HUES64 (cell line): ENCODE measurements around the gene STARD13. TPM values are rescaled to one million over a fixed set of nuclear protein-coding genes. Genes with fewer than 3 reads are reported as not detected.

ENCODE experiments used
- H3K27ac ChIP-seq: 2 replicates; pipeline ENCODE4 v1.7.0; 2013; ENCODE audit warnings: low read depth, low read length, inconsistent platforms
- H3K27me3 ChIP-seq: 2 replicates; pipeline ENCODE4 v1.6.1; 2013; ENCODE audit warnings: mild to moderate bottlenecking, low read length; ENCODE audit not compliant: insufficient read depth
- H3K36me3 ChIP-seq: 2 replicates; pipeline ENCODE4 v1.6.1; 2013; ENCODE audit warnings: mild to moderate bottlenecking, low read length; ENCODE audit not compliant: insufficient read depth
- H3K4me1 ChIP-seq: 2 replicates; pipeline ENCODE4 v1.6.1; 2013; ENCODE audit warnings: mild to moderate bottlenecking, low read length, moderate library complexity; ENCODE audit not compliant: insufficient read depth
- H3K4me3 ChIP-seq: 2 replicates; pipeline ENCODE4 v1.5.1; 2013; ENCODE audit warnings: mild to moderate bottlenecking, low read length, moderate library complexity
- H3K9ac ChIP-seq: 2 replicates; pipeline ENCODE4 v1.6.1; 2013; ENCODE audit warnings: mild to moderate bottlenecking, low read depth, low read length
- H3K9me3 ChIP-seq: 2 replicates; pipeline ENCODE4 v1.6.1; 2013; ENCODE audit warnings: low read depth, low read length; ENCODE audit not compliant: insufficient read depth
- WGBS: fragments of 150-250, 120-280 bp; methylation state at CpG from one replicate; pipeline ENCODE4 v1.1.7; 2013; ENCODE audit warnings: missing lambda C conversion rate; 5-methylcytosine and 5-hydroxymethylcytosine counted together
- polyA plus RNA-seq, 2 experiments: library from polyadenylated mRNA; stranded (reverse); fragments of 50-300 nt; gene quantifications; one replicate each; pipeline ENCODE4 v1.2.3, GENCODE V29; 2013

The STARD13 gene, protein sequence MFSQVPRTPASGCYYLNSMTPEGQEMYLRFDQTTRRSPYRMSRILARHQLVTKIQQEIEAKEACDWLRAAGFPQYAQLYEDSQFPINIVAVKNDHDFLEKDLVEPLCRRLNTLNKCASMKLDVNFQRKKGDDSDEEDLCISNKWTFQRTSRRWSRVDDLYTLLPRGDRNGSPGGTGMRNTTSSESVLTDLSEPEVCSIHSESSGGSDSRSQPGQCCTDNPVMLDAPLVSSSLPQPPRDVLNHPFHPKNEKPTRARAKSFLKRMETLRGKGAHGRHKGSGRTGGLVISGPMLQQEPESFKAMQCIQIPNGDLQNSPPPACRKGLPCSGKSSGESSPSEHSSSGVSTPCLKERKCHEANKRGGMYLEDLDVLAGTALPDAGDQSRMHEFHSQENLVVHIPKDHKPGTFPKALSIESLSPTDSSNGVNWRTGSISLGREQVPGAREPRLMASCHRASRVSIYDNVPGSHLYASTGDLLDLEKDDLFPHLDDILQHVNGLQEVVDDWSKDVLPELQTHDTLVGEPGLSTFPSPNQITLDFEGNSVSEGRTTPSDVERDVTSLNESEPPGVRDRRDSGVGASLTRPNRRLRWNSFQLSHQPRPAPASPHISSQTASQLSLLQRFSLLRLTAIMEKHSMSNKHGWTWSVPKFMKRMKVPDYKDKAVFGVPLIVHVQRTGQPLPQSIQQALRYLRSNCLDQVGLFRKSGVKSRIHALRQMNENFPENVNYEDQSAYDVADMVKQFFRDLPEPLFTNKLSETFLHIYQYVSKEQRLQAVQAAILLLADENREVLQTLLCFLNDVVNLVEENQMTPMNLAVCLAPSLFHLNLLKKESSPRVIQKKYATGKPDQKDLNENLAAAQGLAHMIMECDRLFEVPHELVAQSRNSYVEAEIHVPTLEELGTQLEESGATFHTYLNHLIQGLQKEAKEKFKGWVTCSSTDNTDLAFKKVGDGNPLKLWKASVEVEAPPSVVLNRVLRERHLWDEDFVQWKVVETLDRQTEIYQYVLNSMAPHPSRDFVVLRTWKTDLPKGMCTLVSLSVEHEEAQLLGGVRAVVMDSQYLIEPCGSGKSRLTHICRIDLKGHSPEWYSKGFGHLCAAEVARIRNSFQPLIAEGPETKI
- 0.95 TPM for polyA plus RNA-seq (2013, experiment 1 of 2)
- polyA plus RNA-seq (2013, experiment 2 of 2) = 1.5 TPM

DNA sequence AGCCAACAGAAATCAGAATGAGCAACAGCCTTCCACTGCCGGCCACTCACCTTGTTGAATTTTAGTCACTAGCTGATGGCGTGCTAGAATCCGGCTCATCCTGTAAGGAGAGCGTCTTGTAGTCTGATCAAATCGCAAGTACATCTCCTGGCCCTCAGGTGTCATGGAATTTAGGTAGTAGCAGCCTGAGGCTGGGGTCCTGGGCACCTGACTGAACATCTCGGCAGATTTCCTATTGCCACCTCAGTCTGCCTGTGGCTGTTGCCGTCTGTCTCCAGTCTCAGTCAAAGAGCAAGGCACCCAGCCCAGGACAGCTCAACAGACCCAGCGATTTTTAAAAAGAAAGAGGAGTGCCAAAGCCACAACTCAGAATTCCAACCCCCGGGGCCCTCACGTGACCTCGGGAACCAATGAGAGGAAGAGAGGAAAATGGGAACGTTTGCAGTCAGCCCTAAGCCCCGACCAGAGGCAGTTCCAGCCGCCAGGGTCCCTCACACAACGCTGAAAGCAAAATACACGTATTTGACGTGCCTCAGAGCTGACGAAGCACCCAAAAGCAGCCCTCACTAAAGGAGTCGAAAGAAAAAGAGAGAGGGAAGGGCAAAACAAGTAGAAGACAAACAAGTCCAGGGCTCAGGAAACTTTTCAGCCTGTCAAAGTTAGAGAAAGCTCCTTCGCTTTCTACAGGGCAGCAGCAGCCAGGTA, at the start of gene STARD13:
TSS of gene STARD13 (minus strand) at position 336 of the 705 bp plus-strand sequence. CDS start at position 219, 117 bp downstream.
- Histone ChIP-seq H3K27ac (peak within 1 kb of the TSS; percentile 42; the same call in 1 of the 2 replicates), H3K4me3 (peak within 1 kb of the TSS; percentile 67), H3K27me3 (no peaks in the 10 kb centered on the region), H3K9ac (peak within 1 kb of the TSS; percentile 65), H3K36me3 (no peaks in the 10 kb centered on the region), H3K4me1 (peaks cover 19% of the 10 kb centered on the region), H3K9me3 (no peaks in the 10 kb centered on the region)
- 12% methylated on average over 20 of the region's 20 CpGs for WGBS

DNA sequence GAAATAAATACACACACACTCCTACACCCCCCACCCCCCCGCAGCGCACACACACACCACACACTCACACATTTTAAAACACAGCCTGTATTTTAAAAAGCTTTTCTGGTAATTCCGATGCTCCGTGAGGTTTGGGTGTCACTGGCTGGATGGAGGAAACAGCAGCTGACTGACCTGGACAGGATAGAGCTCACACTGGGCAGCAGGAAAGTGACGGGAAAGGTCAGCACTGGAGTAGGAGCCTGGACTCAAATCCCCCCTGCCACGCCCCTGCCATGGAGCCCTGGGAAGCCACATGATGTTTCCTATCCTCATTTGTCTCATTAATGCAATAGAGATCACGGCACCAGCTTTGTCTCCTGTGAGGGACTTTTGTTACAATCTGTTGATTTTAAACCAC, 49.3 kb upstream of the STARD13 start:
- 91% methylated on average over 6 of the region's 7 CpGs for WGBS
- no peaks in the 10 kb centered on the region for H3K9me3 ChIP-seq
- H3K27ac ChIP-seq = no peak overlapping the region
- H3K27me3 ChIP-seq = no peaks in the 10 kb centered on the region
- H3K36me3 ChIP-seq = no peaks in the 10 kb centered on the region
- peaks cover 9% of the 10 kb centered on the region; the same call in 1 of the 2 replicates for H3K4me1 ChIP-seq
- H3K4me3 ChIP-seq = no peak overlapping the region
- H3K9ac ChIP-seq = no peak overlapping the region

DNA sequence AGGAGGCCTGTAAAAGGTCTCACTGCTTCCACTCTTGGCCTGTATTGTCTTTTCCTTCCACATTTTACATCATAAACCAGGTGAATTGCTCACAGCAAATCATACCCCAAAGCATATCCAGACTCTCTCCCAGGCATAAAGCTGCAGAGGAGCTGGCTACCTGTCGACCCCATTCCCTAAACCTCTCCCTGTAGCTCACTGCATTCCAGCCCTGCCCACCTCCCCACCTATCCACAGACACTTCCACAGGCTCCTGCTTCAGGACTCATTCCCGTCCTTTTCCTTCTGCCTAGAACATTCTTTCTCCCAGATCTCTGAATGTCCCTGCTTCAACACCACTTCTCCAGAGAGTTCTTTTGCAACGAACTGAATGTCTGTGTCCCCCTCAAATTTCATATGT, 46.4 kb upstream of the STARD13 start:
- Histone ChIP-seq H3K9ac (no peak overlapping the region), H3K9me3 (no peaks in the 10 kb centered on the region), H3K4me1 (peaks cover 9% of the 10 kb centered on the region; the same call in 1 of the 2 replicates), H3K27me3 (no peaks in the 10 kb centered on the region), H3K27ac (no peak overlapping the region), H3K36me3 (no peaks in the 10 kb centered on the region), H3K4me3 (no peak overlapping the region)
- WGBS = 64% methylated on average over 3 of the region's 3 CpGs

DNA sequence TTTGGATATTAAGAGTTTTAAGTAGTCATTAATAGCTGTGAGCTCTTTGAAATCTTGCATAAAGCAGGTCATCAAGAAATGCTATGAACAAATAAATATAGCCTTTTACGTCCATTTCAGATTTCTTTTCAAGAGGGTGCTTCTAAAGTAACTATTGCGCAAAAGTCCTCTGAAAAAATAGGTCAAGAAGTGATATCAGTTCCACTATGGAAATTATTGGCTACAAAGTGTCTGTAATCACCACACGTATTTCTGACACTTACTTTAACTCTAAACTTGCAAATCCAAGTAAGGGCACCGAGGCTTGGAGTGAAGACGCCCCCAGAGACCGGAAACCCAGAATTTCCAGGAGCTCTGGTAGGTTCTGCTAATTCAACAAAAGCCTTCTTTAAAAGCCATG, 44.9 kb upstream of the STARD13 start:
- Histone ChIP-seq H3K9me3 (no peaks in the 10 kb centered on the region), H3K27ac (no peak overlapping the region), H3K36me3 (no peaks in the 10 kb centered on the region), H3K27me3 (no peaks in the 10 kb centered on the region), H3K4me3 (no peak overlapping the region), H3K9ac (no peak overlapping the region), H3K4me1 (peaks cover 9% of the 10 kb centered on the region; the same call in 1 of the 2 replicates)
- 89% methylated on average over 6 of the region's 6 CpGs for WGBS

DNA sequence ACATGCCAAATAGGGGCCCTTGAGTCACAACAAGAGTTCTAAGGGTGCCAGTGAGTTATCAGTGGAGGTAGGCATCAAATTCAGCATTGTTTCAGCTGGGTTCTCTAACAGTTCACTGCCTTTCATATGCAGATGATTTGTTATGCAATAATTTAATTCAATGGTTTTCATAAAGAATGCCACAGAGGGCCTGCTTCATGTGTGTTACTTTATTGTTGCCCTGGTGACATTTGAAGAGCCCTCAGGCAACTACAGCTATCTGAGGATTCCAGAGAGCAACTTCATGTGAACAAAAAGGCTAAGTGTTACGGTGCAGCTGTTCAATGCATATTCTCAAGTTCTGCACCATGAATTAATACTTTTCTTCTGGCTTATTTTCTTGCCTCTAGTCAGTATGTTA, 43.1 kb upstream of the STARD13 start:
- no peak overlapping the region for H3K4me3 ChIP-seq
- peaks cover 12% of the 10 kb centered on the region; the same call in 1 of the 2 replicates for H3K4me1 ChIP-seq
- no peaks in the 10 kb centered on the region for H3K9me3 ChIP-seq
- 96% methylated on average over 1 of the region's 1 CpG for WGBS
- no peak overlapping the region for H3K27ac ChIP-seq
- no peak overlapping the region for H3K9ac ChIP-seq
- no peaks in the 10 kb centered on the region for H3K36me3 ChIP-seq
- no peaks in the 10 kb centered on the region for H3K27me3 ChIP-seq

DNA sequence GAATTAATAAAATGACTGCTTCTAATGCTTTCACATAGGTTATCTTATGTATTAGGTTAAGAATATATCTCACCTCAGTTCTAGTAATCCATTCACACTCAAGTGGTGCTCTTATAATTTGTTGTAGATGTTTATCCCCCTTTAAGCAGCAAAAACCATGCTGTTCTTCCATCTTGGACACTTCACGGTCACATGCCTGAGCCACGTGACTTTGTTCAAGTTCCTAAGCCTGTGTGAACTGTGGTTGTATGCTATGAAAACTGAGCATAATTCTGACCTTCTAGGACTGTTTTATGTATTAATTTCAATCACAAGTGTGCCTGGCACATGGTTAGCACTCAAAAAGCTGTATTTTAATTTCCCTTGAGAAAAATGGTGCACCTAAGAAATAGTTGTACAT, 41.2 kb upstream of the STARD13 start:
- 93% methylated on average over 2 of the region's 2 CpGs for WGBS

DNA sequence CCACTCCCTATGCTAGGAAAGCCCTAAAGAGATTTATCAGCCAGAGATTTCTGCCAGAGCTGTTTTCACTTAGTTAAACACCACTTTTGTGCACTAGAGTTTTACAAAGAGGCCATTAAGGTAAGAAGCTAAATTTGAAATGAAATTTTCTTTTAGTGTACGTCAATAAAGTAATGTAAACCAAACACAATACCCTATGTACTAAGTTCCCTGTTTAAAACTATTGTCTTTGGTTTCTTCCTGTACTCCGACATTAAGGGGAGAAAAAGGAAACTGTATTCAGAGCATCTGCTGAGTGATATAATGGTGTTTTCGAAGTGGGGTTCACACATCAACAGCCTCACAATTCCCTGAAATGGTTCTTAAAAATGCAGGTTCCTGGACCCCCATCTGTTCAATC, 40.7 kb upstream of the STARD13 start:
- Histone ChIP-seq H3K4me1 (peaks cover 3% of the 10 kb centered on the region; the same call in 1 of the 2 replicates), H3K36me3 (no peaks in the 10 kb centered on the region)
- WGBS = 100% methylated on average over 2 of the region's 3 CpGs

More for the DNA sequence above, 41.2 kb upstream of the STARD13 start:
- Histone ChIP-seq H3K4me1 (peaks cover 3% of the 10 kb centered on the region; the same call in 1 of the 2 replicates), H3K36me3 (no peaks in the 10 kb centered on the region), H3K9ac (no peak overlapping the region), H3K27ac (no peak overlapping the region), H3K4me3 (no peak overlapping the region), H3K9me3 (no peaks in the 10 kb centered on the region), H3K27me3 (no peaks in the 10 kb centered on the region)

DNA sequence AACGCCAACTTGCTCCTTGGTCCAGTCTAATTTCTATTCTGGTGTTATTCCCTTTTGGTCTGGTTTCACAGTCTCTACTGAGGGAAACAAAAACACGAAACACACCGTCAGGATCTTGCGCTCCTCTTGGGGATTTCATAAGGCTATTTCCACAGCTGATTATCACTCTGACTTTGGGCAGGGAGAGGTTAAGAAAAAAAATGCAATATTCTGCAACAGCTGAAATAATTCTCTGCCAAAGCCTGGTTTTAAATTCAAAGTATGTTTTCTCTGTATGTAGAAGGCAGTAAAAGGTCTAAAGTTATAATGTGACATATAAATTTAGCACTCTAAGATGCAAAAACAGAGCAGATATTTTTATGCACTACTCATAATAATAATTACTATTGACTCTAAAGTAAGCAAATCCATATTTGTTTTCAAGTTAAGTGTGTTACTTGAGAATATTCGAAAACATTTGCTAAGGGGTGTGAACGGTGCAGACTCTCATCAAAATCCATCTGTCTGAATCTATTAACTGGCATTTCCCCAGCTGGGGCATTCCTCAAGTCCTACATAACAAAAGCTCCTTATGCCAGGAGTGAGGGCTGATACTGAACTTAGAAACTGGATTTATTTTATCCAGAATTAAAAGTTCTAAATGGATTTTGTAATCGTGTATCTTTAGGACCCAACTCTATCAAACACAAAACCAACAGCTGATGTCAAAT, 38.4 kb upstream of the STARD13 start:
- H3K36me3 ChIP-seq = no peaks in the 10 kb centered on the region
- H3K9me3 ChIP-seq = no peaks in the 10 kb centered on the region
- peaks cover 3% of the 10 kb centered on the region; the same call in 1 of the 2 replicates for H3K4me1 ChIP-seq
- WGBS = 87% methylated on average over 5 of the region's 7 CpGs
- H3K4me3 ChIP-seq = no peak overlapping the region
- H3K9ac ChIP-seq = no peak overlapping the region
- no peaks in the 10 kb centered on the region for H3K27me3 ChIP-seq
- no peak overlapping the region for H3K27ac ChIP-seq

More for the DNA sequence above, 40.7 kb upstream of the STARD13 start:
- Histone ChIP-seq H3K9ac (no peak overlapping the region), H3K27me3 (no peaks in the 10 kb centered on the region), H3K27ac (no peak overlapping the region), H3K9me3 (no peaks in the 10 kb centered on the region), H3K4me3 (no peak overlapping the region)

DNA sequence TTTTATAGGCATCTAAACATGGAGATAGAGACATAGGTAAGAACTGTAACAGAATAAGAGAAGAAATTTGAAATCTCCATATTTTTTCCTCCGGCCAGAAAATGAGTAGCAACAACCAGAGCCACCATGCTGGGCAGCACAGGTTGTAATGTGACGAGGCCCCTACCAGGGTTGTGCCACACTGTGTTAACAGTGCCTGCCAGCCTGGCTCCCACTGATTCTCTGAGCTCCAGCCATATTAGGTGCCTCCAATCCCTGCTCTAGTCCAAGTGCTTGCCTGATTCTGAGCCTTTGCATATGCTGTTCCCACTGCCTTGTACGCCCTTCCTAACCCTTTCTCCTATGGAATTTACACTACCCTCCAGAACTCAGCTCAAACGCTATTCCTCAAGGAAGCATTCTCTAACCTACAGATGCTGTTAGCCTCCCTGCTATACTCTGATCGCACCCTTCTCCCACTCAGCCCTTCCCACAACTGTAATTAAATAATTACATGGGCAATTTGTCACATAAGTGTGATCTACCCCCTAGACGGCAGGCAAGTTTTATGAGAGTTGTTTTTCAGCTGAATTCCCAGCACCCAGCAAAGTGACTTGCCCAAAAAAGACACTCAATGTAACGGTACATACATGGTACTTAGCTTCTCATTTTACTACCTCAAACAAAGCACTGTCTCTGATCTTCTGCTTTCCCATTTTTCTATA, 37.6 kb upstream of the STARD13 start:
- Histone ChIP-seq H3K4me3 (no peak overlapping the region), H3K9ac (no peak overlapping the region), H3K36me3 (no peaks in the 10 kb centered on the region), H3K27ac (no peak overlapping the region), H3K27me3 (no peaks in the 10 kb centered on the region), H3K4me1 (peaks cover 3% of the 10 kb centered on the region; the same call in 1 of the 2 replicates), H3K9me3 (no peaks in the 10 kb centered on the region)
- WGBS = 95% methylated on average over 7 of the region's 7 CpGs

DNA sequence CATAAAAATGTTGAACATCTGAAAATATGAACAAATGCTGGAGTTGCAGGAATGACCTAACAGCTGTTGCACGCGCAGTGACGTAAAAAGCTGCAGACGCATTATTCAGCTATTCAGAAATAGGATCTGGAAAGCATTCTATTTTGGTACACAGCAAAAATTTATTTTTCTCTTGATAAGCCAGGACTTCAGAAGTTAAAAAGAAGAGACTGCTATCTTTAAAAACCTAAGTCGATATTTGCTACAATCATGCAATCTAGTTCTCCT, 36.9 kb upstream of the STARD13 start:
- 98% methylated on average over 5 of the region's 5 CpGs for WGBS
- H3K4me1 ChIP-seq = peaks cover 3% of the 10 kb centered on the region; the same call in 1 of the 2 replicates

More for the DNA sequence above, 36.9 kb upstream of the STARD13 start:
- Histone ChIP-seq H3K36me3 (no peaks in the 10 kb centered on the region), H3K9me3 (no peaks in the 10 kb centered on the region), H3K9ac (no peak overlapping the region), H3K27ac (no peak overlapping the region), H3K27me3 (no peaks in the 10 kb centered on the region), H3K4me3 (no peak overlapping the region)
